Measurements from ENCODE around the gene CCDC3. TPM values are rescaled to one million over a fixed set of nuclear protein-coding genes. Genes with fewer than 3 reads are reported as not detected.
"Not testable (repeated sequence)": the region's sequence is repeated elsewhere in the genome, so short reads cannot be mapped to it uniquely, and the experiment has no call there.

Gene CCDC3
- total RNA-seq (2014; rRNA removed; shearing (Covaris generic); ENCODE audit: low replicate concordance): 0.52 and 3.3 TPM in 2 replicates

DNA sequence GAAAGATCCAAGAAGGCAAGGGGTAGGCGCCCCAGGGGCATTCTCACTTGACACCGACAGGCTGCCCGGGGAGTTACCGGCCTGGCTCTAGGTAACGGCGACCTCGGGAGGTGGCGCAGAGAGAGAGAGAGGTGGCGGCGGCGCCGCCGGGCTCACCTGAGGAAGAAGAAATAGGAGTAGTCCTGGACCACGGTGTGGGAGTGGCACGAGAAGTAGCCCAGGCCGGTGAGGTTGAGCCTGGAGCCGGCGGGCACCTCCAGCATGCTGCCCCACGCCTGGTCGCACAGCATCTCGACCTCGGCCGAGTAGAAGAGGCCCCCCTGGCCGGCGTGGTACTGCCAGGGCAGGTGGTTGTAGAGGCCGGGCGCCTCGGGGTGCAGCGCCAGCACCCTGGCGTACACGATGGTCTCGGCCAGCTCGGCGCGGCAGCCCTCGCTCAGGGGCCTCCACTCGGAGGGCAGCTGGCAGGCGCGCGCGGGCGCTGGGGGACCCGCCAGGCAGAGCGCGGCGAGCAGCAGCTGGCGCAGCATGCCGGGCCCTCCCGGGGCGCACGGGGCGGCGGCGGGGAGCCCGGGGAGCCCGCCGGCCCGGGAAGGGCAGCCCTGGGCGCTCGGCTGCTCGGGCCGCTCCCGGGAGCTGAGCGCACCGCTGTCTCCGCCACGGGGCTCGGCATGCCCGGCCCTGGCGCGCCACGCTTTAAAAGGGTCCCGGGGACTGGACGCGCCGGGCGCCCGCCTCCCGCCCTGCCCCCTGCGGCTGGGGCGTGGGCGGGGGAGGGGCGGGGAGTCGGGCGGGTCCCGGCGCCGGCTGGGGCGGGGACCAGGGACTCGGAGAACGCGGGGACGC is at the start of gene CCDC3:
Gene CCDC3, minus strand, starts transcription at position 673 of the 846 bp plus-strand sequence. Its CDS starts 143 bp downstream, at position 530.
- DNase-seq: peak; percentile 32
- no peaks in the 10 kb centered on the region for H3K36me3 ChIP-seq
- no peaks in the 10 kb centered on the region for H3K27me3 ChIP-seq
- H3K4me3 ChIP-seq: peak within 1 kb of the TSS; percentile 22; the same call in 1 of the 2 replicates
- H3K9me3 ChIP-seq: peaks cover 4% of the 10 kb centered on the region; the same call in 1 of the 2 replicates

GRCh38 chr10:13051126-13051694 is 49.7 kb upstream of the CCDC3 start:
- no peak overlapping the region for H3K4me3 ChIP-seq
- H3K36me3 ChIP-seq: no peaks in the 10 kb centered on the region
- no peak for DNase-seq
- H3K9me3 ChIP-seq: no peaks in the 10 kb centered on the region
- H3K27me3 ChIP-seq: no peaks in the 10 kb centered on the region; the same call in 1 of the 2 replicates

DNA sequence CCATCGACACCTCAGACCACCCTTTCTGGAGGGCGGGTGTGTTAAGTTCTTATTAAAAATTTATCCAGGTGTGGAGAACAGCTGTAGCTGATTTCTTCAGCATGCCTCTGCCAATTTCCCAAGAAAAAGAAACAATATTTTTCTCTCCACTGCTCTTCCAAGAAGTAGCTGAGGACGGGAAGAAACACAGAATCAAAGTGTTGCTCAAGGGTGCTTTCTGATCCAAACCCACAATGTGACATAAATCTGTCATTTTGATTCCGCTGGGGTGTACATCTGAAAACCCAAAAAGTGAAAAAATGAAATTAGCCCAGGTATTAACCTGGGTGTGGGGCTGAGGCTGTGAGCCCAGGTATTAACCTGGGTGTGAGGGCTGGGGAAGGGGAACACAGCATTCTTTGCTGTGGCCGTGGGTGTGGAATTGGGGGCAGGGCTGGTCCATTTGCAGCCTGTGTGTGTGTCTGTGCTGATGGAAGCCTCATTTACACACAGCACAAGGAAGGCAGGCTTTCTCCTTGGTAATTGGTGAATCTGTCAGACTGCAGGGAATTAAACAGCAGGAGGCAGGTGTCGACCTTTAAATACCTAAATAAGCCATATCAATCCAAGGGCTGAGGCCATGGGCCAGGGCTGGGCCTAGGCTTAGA is 48.4 kb upstream of the CCDC3 start:
- Histone ChIP-seq H3K4me3 (no peak overlapping the region), H3K27me3 (no peaks in the 10 kb centered on the region; the same call in 1 of the 2 replicates), H3K9me3 (no peaks in the 10 kb centered on the region), H3K36me3 (no peaks in the 10 kb centered on the region)
- DNase-seq: no peak

DNA sequence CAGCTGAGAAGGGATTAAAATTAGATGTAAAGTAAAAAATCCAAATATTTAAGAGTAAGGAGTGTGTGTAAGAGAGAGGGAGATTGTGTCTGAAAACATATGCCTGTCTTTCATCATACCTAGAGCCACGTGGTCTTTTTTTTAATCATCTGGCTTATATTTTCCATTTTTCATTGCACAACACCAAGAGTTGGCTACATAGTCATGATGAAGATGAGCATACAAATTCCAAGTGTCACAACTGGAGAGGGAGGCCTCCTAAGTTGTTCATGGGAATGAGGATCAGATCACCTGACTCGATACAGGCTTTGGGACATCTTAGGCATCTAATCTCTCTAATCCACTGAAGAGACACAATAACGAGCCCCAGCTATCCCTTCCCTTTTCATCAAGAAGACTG is 47.2 kb upstream of the CCDC3 start:
- Histone ChIP-seq H3K9me3 (no peaks in the 10 kb centered on the region), H3K4me3 (no peak overlapping the region), H3K36me3 (no peaks in the 10 kb centered on the region), H3K27me3 (no peaks in the 10 kb centered on the region; the same call in 1 of the 2 replicates)
- no peak for DNase-seq

DNA sequence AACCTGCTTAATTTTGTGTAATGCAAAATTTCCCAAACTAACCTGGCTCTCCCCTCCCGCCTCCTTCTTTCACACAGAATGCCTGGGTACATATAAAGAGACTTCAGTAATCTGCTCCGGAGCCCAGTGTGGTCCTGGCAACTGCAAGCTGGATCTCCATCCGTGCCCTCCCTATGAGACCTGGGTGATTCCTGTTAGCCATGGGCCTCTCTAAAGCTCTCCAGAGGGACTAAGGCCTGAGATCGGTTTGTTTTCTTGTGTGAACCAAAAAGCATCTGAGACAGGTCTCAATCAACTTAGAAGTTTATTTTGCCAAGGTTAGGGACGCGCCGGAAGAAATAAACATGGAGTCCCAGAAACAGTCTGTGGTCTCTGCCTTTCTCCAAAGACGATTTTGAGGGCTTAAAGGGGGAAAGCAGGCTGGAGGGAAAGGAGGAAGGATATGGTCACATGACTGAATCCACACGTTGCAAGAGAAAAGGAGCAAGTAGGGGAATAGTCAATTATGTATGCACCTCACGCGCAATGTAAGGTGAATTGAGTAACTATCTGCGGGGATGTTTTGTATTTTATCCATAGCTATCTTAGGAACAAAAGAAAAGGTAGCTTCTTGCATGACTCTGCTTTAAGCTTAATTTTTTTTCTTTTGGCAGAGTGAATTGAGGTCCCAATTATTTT is 46.2 kb upstream of the CCDC3 start:
- Histone ChIP-seq H3K9me3 (no peaks in the 10 kb centered on the region), H3K36me3 (no peaks in the 10 kb centered on the region)
- DNase-seq: no peak

DNA sequence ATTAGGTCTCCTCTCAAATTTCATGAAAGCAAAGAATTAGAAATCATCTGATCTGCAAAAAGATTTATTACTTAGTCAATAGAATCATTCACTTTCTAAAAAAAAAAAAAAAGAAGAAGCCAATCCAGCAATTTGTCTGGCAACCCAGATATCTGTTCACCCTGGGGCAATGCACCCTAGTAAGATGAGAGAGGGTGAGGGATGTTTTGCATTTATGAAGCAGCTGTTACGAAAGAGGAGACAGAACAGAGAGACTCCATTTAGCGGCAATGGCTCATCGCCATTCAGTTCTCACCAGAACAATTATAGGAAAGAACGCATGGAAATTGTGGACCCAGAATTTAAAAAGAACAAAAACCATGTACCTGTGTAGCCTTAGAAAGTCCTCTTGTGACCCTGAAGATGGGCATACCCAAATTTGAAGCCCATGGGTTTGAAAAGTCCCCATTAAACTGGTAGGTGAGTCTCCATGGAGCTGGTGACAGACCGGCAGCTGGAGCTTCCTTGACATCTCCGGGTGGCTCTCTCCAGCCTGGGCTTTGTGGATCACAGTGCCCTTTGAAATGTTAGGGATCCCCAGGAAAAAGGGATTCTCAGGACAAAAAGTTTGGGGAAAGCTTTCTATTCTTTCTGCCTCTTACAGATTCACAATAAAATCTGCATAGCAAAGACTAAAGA is 45.5 kb upstream of the CCDC3 start:
- no peak overlapping the region for H3K4me3 ChIP-seq
- H3K27me3 ChIP-seq: no peaks in the 10 kb centered on the region; the same call in 1 of the 2 replicates
- DNase-seq: no peak
- H3K9me3 ChIP-seq: no peaks in the 10 kb centered on the region
- no peaks in the 10 kb centered on the region for H3K36me3 ChIP-seq

More for the DNA sequence above, 46.2 kb upstream of the CCDC3 start:
- Histone ChIP-seq H3K27me3 (no peaks in the 10 kb centered on the region; the same call in 1 of the 2 replicates), H3K4me3 (no peak overlapping the region)

DNA sequence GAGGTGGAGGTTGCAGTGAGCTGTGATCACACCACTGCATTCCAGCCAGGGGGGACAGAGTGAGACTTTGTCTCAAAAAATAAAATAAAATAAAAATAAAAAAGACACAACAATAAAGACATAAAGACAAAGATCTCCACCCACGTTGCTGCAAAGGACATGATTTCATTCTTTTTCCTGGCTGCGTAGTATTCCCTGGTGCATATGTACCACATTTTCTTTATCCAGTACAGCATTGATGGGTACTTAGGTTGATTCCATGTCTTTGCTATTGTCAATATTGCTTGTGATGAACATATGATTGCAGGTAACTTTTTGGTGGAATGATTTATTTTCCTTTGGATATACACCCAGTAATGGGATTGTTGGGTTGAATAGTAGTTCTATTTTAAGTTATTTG is 42.0 kb upstream of the CCDC3 start:
- Histone ChIP-seq H3K36me3 (no peaks in the 10 kb centered on the region), H3K27me3 (no peaks in the 10 kb centered on the region; the same call in 1 of the 2 replicates), H3K9me3 (no peaks in the 10 kb centered on the region), H3K4me3 (no peak overlapping the region)
- DNase-seq: no peak

- H3K9me3 ChIP-seq: no peaks in the 10 kb centered on the region
- no peaks in the 10 kb centered on the region for H3K27me3 ChIP-seq
- H3K4me3 ChIP-seq: no peak overlapping the region
- no peaks in the 10 kb centered on the region for H3K36me3 ChIP-seq
- no peak for DNase-seq
Measured at GRCh38 chr10:13039761-13040160, 38.2 kb upstream of the CCDC3 start.

DNA sequence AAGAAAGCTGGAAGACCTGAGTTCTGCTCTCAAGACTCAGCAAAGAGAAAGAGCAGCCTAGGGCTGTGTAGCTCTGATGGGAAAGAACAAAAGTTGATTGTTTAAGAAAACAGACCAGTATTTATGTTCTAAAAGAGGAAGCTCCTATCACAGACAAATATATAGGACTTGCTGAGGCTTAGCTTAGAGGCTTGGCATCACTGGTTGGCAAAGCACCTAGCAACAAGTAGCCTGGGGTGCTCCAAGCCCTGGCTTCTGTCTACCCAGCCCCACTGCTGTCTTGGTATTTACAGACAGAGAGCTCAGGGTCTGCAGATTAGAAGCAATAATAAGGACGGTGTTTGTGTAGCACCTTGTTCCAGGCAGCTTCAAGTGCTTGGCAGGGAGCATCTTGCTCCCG is 36.9 kb upstream of the CCDC3 start:
- H3K4me3 ChIP-seq: no peak overlapping the region
- peak; percentile 15 for DNase-seq

GRCh38 chr10:13037832-13038231 is 36.3 kb upstream of the CCDC3 start:
- no peak for DNase-seq
- H3K4me3 ChIP-seq: no peak overlapping the region
- no peaks in the 10 kb centered on the region for H3K36me3 ChIP-seq
- no peaks in the 10 kb centered on the region for H3K27me3 ChIP-seq
- H3K9me3 ChIP-seq: no peaks in the 10 kb centered on the region

More for the DNA sequence above, 36.9 kb upstream of the CCDC3 start:
- no peaks in the 10 kb centered on the region for H3K27me3 ChIP-seq
- no peaks in the 10 kb centered on the region for H3K36me3 ChIP-seq
- no peaks in the 10 kb centered on the region for H3K9me3 ChIP-seq

GRCh38 chr10:13036841-13037240 is 35.3 kb upstream of the CCDC3 start:
- peak; percentile 66 for DNase-seq
- Histone ChIP-seq H3K9me3 (no peaks in the 10 kb centered on the region), H3K4me3 (no peak overlapping the region), H3K36me3 (no peaks in the 10 kb centered on the region), H3K27me3 (no peaks in the 10 kb centered on the region)

- not testable (repeated sequence) for H3K27me3 ChIP-seq, H3K9me3 ChIP-seq, H3K36me3 ChIP-seq, H3K4me3 ChIP-seq, DNase-seq
Measured at GRCh38 chr10:13035731-13036130, 34.2 kb upstream of the CCDC3 start.

DNA sequence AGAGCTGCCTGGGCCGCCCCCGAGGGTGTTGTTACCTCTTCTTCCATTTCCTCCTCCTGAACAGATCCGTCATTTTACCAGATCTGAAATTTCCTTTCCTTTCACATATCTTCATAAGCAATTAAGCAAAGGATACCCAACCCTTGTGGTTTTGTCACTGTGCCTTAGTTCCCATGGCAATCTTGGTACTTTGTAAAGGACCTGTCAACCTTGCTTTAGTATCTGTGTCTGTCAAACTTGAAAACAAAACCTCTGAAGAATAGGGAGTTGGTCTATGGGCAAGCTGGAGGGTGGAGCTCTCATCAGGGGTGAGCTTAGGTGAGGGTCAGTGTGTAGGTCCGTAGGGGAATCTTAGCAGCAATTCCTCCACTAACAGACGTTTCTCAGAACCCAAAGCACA is 25.4 kb upstream of the CCDC3 start:
- H3K27me3 ChIP-seq: no peaks in the 10 kb centered on the region
- no peaks in the 10 kb centered on the region for H3K36me3 ChIP-seq
- peaks cover 18% of the 10 kb centered on the region for H3K9me3 ChIP-seq
- no peak for DNase-seq
- no peak overlapping the region for H3K4me3 ChIP-seq

DNA sequence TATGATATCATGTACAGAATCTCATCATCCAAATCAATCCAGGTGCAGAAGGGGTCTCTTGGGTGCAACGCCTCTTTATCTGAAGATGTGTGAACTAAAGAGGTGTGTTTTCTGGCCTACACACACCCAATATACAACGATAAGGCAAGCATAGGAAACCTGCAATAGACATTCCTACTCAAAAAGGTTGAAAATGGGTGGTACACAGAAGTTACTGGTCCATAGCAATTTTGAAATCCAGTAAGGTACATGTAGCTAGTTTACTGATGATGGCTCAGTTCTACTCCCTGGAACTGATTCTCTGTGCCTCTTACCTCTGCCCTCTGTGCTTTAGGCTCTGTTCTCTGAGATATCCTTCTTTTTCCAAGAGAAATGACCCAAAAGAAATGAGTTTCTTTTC is 22.2 kb upstream of the CCDC3 start:
- Histone ChIP-seq H3K27me3 (no peaks in the 10 kb centered on the region), H3K9me3 (peaks cover 18% of the 10 kb centered on the region), H3K4me3 (no peak overlapping the region), H3K36me3 (no peaks in the 10 kb centered on the region)
- no peak for DNase-seq

- no peak for DNase-seq
Measured at GRCh38 chr10:13019280-13019679, 17.8 kb upstream of the CCDC3 start.

GRCh38 chr10:13018171-13018570 is 16.7 kb upstream of the CCDC3 start:
- Histone ChIP-seq H3K4me3 (no peak overlapping the region), H3K9me3 (peaks cover 8% of the 10 kb centered on the region), H3K36me3 (no peaks in the 10 kb centered on the region), H3K27me3 (no peaks in the 10 kb centered on the region)
- no peak for DNase-seq

More at GRCh38 chr10:13019280-13019679, 17.8 kb upstream of the CCDC3 start:
- no peak overlapping the region for H3K4me3 ChIP-seq
- peaks cover 13% of the 10 kb centered on the region for H3K9me3 ChIP-seq
- H3K36me3 ChIP-seq: no peaks in the 10 kb centered on the region
- H3K27me3 ChIP-seq: no peaks in the 10 kb centered on the region

All from MG63 (cell line).